GM12801 (cell line): ENCODE results near the gene SERTAD3.

Source experiments
- TF ChIP-seq, protein P1 (sequence below): IDR thresholded peaks from one replicate; pipeline ENCODE4 v1.5.1; 2011; ENCODE audit warnings: control low read depth; ENCODE audit not compliant: insufficient read length; ENCODE audit errors: extremely low read depth

Gene SERTAD3

DNA sequence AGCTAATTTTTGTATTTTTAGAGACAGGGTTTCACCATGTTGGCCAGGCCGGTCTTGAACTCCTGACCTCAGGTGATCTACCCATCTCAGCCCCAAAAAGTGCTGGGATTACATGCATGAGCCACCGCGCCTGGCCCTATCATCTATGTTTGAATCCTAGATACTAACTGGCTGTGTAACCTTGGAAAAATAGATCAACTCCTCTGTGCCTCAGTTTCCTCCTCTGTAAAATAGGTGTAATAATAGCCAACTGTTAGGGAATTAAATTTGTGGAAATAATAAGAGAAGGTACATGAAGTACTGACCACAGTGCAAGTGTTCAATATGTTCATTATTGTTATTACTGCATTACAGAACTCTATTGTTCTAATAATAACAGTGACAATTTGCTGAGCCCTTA, 27.0 kb upstream of the SERTAD3 start:
- TF ChIP-seq, protein P1, sequence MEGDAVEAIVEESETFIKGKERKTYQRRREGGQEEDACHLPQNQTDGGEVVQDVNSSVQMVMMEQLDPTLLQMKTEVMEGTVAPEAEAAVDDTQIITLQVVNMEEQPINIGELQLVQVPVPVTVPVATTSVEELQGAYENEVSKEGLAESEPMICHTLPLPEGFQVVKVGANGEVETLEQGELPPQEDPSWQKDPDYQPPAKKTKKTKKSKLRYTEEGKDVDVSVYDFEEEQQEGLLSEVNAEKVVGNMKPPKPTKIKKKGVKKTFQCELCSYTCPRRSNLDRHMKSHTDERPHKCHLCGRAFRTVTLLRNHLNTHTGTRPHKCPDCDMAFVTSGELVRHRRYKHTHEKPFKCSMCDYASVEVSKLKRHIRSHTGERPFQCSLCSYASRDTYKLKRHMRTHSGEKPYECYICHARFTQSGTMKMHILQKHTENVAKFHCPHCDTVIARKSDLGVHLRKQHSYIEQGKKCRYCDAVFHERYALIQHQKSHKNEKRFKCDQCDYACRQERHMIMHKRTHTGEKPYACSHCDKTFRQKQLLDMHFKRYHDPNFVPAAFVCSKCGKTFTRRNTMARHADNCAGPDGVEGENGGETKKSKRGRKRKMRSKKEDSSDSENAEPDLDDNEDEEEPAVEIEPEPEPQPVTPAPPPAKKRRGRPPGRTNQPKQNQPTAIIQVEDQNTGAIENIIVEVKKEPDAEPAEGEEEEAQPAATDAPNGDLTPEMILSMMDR, result no peak

DNA sequence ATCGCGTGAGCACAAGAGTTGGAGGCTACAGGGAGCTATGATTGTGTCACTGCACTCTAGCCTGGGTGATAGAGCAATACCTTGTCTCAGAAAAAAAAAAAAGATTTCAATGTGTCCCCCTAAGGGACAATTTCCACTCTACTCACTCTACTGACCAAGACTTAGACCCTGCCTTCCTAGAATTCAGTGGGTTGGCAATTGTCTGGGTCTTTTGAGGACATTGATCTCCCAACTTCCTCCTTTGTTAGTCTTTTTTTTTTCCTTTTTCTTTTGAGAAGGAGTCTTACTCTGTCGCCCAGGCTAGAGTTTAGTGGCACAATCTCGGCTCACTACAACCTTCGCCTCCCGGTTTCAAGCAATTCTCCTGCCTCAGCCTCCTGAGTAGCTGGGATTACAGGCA, 24.9 kb upstream of the SERTAD3 start:
- TF ChIP-seq, protein P1, result no peak

DNA sequence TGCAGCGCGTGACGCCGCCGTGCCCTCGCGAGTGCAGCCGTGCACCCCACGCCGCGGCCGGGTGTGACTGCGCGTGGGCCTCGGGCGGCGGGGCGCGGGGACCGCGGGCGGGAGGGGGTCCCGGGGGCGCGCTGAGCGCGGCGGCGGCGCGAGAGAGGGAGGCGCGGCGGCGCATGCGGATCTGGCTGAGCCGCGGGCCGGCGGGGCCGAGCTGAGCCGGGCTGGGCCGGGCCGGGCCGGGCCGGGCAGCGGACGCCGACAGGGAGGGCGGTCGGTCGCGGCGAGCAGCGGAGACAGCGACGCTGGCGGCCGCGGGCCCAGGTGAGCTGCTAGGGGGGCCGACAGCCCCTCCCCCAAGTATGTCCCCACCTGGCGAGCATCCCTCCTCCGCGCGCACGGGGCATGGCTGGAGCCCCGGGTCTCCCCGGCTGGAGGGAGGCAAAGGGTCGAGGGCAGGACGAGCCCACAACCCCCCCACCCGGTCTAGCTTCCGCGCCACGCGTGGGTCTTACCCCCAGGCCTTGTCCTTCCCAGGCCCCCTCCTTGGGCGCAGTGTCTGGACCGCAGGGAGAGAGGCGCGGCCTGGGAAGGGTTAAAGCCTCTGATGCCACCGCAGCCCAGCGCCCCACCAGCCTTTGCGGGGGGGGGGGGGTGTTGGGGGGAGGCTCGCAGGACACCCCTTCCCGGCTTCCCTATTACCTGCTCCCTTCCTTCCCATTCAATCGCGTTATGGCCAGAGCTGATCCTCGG, 23.0 kb upstream of the SERTAD3 start, which contains the start of gene SPTBN4:
SPTBN4 (plus strand) TSS at position 17 of the 750 bp plus-strand sequence. CDS start 5,621 bp downstream, outside the sequence.
- TF ChIP-seq, protein P1, result no peak

DNA sequence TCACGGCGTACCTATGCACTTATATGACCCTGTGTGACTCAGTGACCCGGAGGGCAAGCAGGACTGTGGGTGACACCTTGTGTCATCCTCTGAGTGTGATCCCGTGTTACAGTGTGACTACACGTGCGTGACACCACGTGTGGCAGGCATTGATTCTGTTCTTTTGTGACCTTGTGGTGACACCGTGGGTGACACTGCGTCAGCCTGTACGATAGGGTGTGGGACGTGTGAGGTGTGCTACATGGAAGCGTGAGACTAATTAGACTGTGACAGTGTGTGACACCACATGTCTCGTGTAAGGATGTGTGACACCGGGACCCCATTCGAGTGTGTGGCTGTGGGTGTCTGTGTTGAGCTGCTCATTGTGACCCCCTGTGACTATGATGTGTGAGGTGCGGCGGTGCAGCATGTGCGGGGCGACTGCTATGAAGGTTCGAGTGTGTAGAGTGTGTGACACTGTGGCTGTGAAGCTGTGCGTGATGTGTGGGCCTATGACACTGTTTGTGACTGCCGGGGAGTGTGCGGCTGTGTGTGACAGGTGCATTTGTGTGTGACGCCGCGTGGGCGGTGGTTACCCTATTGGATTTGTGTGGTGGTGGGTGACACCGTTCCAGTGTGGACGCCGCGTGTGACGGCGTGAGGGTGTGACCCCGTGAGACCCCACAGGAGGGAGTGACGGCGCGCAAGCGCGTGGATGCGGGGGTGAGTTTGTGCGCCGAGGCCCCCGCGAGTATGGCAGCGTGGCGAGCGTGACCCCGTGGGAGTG, 22.3 kb upstream of the SERTAD3 start:
- TF ChIP-seq, protein P1, result no peak

DNA sequence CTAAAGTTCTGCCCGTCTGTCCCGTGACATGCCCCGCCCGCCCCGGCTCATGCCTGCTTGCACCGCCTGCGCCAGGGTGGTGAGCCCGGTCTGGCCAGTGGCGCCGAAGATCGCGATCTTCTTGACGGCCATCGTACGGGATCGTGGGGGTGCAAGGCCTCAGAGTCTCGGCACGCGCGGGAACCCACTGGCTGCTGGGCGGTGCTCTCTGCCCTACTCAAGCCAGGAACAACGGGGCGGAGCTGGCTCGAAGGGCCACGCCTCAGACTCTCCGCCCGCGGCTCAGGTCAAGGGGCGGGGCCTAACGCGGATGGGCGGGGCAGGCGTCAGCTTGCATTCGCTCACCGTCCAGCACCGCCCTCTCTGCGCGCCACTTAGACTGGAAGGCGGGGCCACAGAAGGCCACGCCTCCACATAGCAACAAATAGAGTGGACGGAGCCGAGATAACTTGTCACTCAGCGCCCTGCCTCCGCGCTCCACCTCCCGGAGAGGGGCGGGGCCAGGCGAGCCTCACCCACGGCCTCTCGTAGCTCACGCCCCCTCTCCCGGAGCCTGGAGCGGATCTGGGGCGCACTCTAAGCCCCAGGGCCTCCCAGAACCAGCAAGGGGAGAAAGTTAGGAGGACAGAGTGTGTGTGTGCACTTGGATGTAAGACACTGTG, 21.6 kb upstream of the SERTAD3 start, which contains the start of gene BLVRB:
BLVRB (minus strand) TSS at position 189 of the 662 bp plus-strand sequence; CDS start at position 132, 57 bp downstream.
- TF ChIP-seq, protein P1, result no peak

DNA sequence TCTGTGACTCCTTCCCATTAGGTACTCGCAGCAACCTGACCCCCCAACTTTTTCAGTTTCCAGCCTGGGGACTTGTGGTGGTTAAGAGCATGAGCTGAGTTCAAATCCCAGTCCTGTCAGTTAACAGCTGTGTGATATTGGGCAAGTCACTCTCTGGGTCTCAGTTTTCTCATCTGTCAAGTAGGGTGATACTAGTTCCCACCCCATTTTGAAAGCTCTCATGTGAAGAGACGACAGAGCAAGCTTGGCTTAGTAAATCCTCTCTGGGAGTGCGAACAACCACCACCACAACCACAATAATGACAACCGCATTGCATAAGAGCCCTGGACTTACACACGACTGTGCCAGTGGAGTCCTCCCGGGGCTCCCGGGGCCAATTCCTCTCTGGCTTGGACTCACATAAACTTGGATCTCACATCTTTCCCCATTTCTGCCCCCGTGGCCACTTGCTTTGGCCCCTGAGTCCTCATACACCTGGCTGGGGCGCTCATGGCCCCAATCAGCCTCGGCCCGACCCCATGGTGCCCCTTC, 21.0 kb upstream of the SERTAD3 start:
- TF ChIP-seq, protein P1, result no peak
